BJ (cell line): ENCODE data around the gene PEX3. TPM values are rescaled to one million over a fixed set of nuclear protein-coding genes. Genes with fewer than 3 reads are reported as not detected.
A peak's percentile ranks its signal among the peaks of the same experiment; 100 is the strongest.

Source experiments
- CTCF ChIA-PET: fragments of 350-600 bp; formaldehyde crosslinking; extraction: SDS; loops from one replicate; lab custom pipeline; 2021; ENCODE audit warnings: antibody characterized with exemption, inconsistent platforms; lab: Yijun Ruan, JAX
- POLR2A ChIA-PET: fragments of 300-600 bp; sonication (Branson Sonifier 250); formaldehyde crosslinking; extraction: SDS; loops from one replicate; lab custom pipeline; 2021; ENCODE audit warnings: antibody characterized with exemption; lab: Charles Lee
- DNase-seq: peaks from one replicate; pipeline ENCODE4 v3.0.0-alpha.2; 2011; ENCODE audit warnings: low read depth
- H3K27me3 ChIP-seq: 2 replicates; pipeline ENCODE4 v1.6.0; 2011; ENCODE audit warnings: low read length; ENCODE audit not compliant: control insufficient read depth, insufficient read depth
- H3K36me3 ChIP-seq: 2 replicates; pipeline ENCODE4 v1.5.1; 2011; ENCODE audit warnings: low read length; ENCODE audit not compliant: control insufficient read depth, insufficient read depth
- H3K4me3 ChIP-seq: 2 replicates; pipeline ENCODE4 v1.5.1; 2011; ENCODE audit warnings: low read depth, mild to moderate bottlenecking, control low read depth, low read length
- polyA plus RNA-seq: library from polyadenylated mRNA; depleted of rRNA; stranded (reverse); fragments of >200 nt; gene quantifications from 2 replicates; pipeline ENCODE4 v1.2.3, GENCODE V29; 2011
- TF ChIP-seq, protein P1 (sequence below): IDR thresholded peaks from 2 replicates; pipeline ENCODE4 v1.5.1; 2011; ENCODE audit warnings: low read depth, mild to moderate bottlenecking, control low read depth, inconsistent platforms, low read length, moderate library complexity; ENCODE audit not compliant: insufficient read depth

Gene PEX3
- polyA plus RNA-seq, 1 experiment = 19.7 TPM

DNA sequence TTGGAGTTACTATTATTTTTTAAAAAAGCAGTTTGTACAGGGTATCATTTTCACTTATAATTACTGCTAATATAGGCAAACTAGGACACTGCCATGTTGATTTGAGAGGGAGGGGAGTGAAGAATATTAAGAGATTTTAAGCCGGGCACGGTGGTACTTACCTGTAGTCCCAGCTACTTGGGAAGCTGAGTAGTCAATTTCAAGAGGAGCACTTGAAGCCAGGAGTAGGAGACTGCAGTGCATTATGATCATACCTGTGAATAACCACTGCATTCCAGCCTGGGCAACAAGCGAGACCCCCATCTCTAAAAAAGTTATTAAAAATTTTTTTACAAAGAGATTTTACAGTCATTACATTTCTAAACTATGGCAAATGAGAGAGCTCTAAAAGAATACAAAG, 35.8 kb upstream of the PEX3 start:
- TF ChIP-seq, protein P1, sequence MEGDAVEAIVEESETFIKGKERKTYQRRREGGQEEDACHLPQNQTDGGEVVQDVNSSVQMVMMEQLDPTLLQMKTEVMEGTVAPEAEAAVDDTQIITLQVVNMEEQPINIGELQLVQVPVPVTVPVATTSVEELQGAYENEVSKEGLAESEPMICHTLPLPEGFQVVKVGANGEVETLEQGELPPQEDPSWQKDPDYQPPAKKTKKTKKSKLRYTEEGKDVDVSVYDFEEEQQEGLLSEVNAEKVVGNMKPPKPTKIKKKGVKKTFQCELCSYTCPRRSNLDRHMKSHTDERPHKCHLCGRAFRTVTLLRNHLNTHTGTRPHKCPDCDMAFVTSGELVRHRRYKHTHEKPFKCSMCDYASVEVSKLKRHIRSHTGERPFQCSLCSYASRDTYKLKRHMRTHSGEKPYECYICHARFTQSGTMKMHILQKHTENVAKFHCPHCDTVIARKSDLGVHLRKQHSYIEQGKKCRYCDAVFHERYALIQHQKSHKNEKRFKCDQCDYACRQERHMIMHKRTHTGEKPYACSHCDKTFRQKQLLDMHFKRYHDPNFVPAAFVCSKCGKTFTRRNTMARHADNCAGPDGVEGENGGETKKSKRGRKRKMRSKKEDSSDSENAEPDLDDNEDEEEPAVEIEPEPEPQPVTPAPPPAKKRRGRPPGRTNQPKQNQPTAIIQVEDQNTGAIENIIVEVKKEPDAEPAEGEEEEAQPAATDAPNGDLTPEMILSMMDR = no peak
- Histone ChIP-seq H3K27me3 (no peaks in the 10 kb centered on the region; the same call in 1 of the 2 replicates), H3K36me3 (no peaks in the 10 kb centered on the region), H3K4me3 (no peak overlapping the region)
- no peak for DNase-seq
- POLR2A ChIA-PET = no interaction called here
- CTCF ChIA-PET = interaction anchor here (0.8 to 1.9 kb wide), 5 partner anchors 8 to 722 kb away, joined by 3 to 9 read pairs (median 3); no protein-coding TSS in a partner anchor

DNA sequence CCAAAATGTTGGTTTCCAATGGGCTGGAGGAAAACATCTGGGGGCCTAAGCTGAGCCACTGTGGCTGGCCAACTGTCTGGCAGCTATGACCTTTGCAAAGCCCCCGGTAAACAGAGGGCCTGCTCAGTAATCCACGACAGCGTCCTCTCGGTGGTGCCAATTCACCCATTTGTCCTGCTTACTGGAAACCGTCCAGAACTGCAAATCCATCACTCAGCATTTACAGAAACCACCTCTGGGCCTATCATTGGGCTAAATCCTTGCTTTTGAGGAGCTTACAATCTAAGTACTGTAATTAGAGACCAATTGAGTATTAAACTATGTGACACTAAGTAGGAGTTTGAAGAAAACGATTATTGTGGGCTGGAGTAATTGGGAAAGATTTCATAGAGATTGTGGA, 31.1 kb upstream of the PEX3 start:
- no peak overlapping the region for H3K4me3 ChIP-seq
- TF ChIP-seq, protein P1 = no peak
- POLR2A ChIA-PET = no interaction called here
- no peaks in the 10 kb centered on the region for H3K27me3 ChIP-seq
- CTCF ChIA-PET = no interaction called here
- DNase-seq = no peak
- no peaks in the 10 kb centered on the region for H3K36me3 ChIP-seq

DNA sequence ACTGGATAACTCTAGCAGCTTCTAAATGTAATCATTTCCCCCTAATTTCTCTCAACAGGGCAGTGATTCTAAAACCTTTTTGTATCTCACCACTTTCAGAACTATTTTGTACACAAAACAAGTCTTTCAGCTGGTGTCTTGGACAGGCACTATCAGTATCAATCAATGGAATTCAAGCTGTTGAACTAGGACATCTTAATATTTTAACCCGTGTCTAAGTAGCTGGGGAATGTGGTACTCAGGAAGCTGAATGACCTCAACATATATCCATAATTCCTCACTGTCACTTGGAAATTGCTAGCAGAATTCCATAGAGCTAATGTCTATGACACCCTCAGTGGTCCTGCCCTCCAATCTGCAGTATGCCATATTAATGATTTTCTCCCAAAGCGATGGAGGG, 24.6 kb upstream of the PEX3 start:
- no peaks in the 10 kb centered on the region for H3K27me3 ChIP-seq
- ChIA-PET CTCF (interaction anchor here (0.6 to 5.1 kb wide), 11 partner anchors 10 to 951 kb away, joined by 3 to 68 read pairs (median 5); no protein-coding TSS in a partner anchor), POLR2A (no interaction called here)
- no peak overlapping the region for H3K4me3 ChIP-seq
- TF ChIP-seq, protein P1 = no peak
- DNase-seq = no peak
- no peaks in the 10 kb centered on the region for H3K36me3 ChIP-seq

DNA sequence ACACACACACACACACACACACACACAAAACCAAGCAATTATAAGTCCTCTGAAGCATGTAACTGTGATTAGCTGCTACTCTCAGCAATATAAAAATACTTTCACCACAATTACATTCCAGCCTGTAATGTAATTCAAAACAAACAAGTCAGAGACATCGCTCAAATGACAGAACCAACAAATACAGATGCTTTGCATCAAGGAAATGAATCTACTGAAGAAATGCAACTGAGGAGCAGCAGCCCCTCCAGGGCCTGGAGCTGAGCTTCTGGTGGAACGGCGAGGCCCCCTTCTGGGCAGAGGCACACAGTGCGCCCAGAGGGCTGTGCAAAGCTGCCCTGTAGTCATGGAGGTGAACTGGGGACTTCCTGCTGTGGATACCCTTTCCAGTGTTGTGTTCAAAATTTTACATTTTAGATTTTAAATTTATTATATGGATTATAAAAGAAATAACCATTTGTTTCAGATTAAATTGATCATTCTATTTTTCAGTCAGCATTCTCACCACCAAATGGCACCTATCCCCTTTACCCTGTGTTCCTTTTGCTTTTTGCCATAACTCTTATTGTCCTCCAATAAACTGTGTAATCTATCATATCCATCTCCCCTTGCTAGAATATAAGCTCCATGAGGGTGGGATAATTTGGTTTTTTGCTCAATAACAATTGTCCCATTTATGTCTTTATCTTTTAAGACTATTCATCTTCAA, 23.3 kb upstream of the PEX3 start:
- POLR2A ChIA-PET = interaction anchor here (0.6 to 0.7 kb wide), 2 partner anchors 367 to 1652 kb away, joined by 3 read pairs; no protein-coding TSS in a partner anchor
- TF ChIP-seq, protein P1 = peak; percentile 100
- Histone ChIP-seq H3K36me3 (no peaks in the 10 kb centered on the region), H3K4me3 (no peak overlapping the region), H3K27me3 (no peaks in the 10 kb centered on the region)
- CTCF ChIA-PET = interaction anchor here (0.7 to 5.1 kb wide), 36 partner anchors 10 to 954 kb away, joined by 3 to 68 read pairs (median 4); no protein-coding TSS in a partner anchor
- peak; percentile 66 for DNase-seq

DNA sequence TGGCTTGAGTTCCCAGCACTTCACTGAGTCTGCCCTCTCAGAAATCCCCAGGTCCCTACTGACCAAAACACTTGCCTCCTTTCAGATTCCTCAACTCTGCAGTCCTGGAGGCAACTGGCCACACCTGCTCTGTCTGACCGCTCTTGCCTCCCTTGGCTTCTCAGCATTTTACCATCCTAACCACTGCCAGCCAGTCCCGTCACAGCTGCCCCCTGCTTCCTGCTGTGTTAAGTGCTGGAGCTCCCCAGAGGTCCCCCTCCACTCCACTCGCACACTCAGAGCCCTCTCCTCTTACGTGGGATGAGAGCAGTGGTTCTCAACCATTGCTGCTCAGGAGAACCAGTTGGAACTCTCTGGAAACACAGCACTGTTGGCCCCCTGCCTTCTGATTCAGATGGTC, 20.6 kb upstream of the PEX3 start:
- CTCF ChIA-PET = interaction anchor here (1.1 to 5.1 kb wide), 3 partner anchors 737 to 955 kb away, joined by 4 to 68 read pairs (median 4); no protein-coding TSS in a partner anchor
- TF ChIP-seq, protein P1 = no peak
- no peak overlapping the region for H3K4me3 ChIP-seq
- no peak for DNase-seq
- H3K27me3 ChIP-seq = no peaks in the 10 kb centered on the region
- no peaks in the 10 kb centered on the region for H3K36me3 ChIP-seq
- POLR2A ChIA-PET = no interaction called here
